Osteoblast (primary cell): ENCODE data around the gene LRRN2. TPM values are rescaled to one million over a fixed set of nuclear protein-coding genes. Genes with fewer than 3 reads are reported as not detected.

Experiments
- DNase-seq: peaks from one replicate; pipeline ENCODE4 v3.0.0; 2011; ENCODE audit warnings: low spot score, mixed read lengths; ENCODE audit not compliant: insufficient read length; ENCODE audit errors: missing footprints
- H2AFZ ChIP-seq: 2 replicates; pipeline ENCODE4 v1.6.0; 2011; ENCODE audit warnings: mild to moderate bottlenecking, low read length
- H3K27ac ChIP-seq: 2 replicates; pipeline ENCODE4 v1.5.1; 2011; ENCODE audit warnings: mild to moderate bottlenecking, low read depth, low read length, moderate library complexity
- H3K27me3 ChIP-seq: 2 replicates; pipeline ENCODE4 v1.6.0; 2012; ENCODE audit warnings: mild to moderate bottlenecking, control low read depth, inconsistent platforms, low read length, moderate library complexity; ENCODE audit not compliant: insufficient read depth
- H3K36me3 ChIP-seq: 2 replicates; pipeline ENCODE4 v1.5.1; 2011; ENCODE audit warnings: mild to moderate bottlenecking, low read length, control low read depth, moderate library complexity; ENCODE audit not compliant: insufficient read depth
- H3K4me1 ChIP-seq: 2 replicates; pipeline ENCODE4 v1.5.1; 2011; ENCODE audit warnings: mild to moderate bottlenecking, low read length, control low read depth, moderate library complexity; ENCODE audit not compliant: insufficient read depth
- H3K4me2 ChIP-seq: 2 replicates; pipeline ENCODE4 v1.6.0; 2011; ENCODE audit warnings: mild to moderate bottlenecking, low read length; ENCODE audit not compliant: insufficient read depth
- H3K4me3 ChIP-seq: fragments of 200-600 bp; sonication (generic); 3 replicates; pipeline ENCODE4 v1.5.1; 2012; ENCODE audit warnings: mild to moderate bottlenecking, low read length, inconsistent platforms; ENCODE audit not compliant: insufficient read depth
- H3K79me2 ChIP-seq: 2 replicates; pipeline ENCODE4 v1.6.0; 2012; ENCODE audit warnings: mild to moderate bottlenecking, low read length, control low read depth, inconsistent platforms; ENCODE audit not compliant: insufficient read depth
- H3K9me3 ChIP-seq: 2 replicates; pipeline ENCODE4 v1.5.1; 2011; ENCODE audit warnings: low read depth, low read length, control low read depth
- H4K20me1 ChIP-seq: 2 replicates; pipeline ENCODE4 v1.6.0; 2012; ENCODE audit warnings: mild to moderate bottlenecking, low read length, control low read depth; ENCODE audit not compliant: insufficient read depth
- CTCF ChIP-seq: IDR thresholded peaks from 2 replicates; pipeline ENCODE4 v1.5.1; 2011; ENCODE audit warnings: mild to moderate bottlenecking, low read depth, low read length, moderate library complexity; ENCODE audit errors: extremely low read depth
- total RNA-seq: library from RNA; depleted of rRNA; stranded (reverse); fragments of >200 nt; gene quantifications from 2 replicates; pipeline ENCODE4 v1.2.3, GENCODE V29; 2012

LRRN2 gene
- total RNA-seq, 1 donor: under 0.01 TPM

- no peaks in the 10 kb centered on the region for H4K20me1 ChIP-seq
- peaks cover 25% of the 10 kb centered on the region for H3K27me3 ChIP-seq
- peak; percentile 21 for DNase-seq
- peaks cover 3% of the 10 kb centered on the region for H3K4me1 ChIP-seq
- TF ChIP-seq CTCF: no peak
- H3K79me2 ChIP-seq: no peaks in the 10 kb centered on the region
- no peak overlapping the region for H3K4me3 ChIP-seq
- H3K36me3 ChIP-seq: no peaks in the 10 kb centered on the region
- no peak overlapping the region for H3K4me2 ChIP-seq
- no peak overlapping the region for H3K27ac ChIP-seq
- no peaks in the 10 kb centered on the region for H3K9me3 ChIP-seq
- H2AFZ ChIP-seq: no peak overlapping the region
Measured at GRCh38 chr1:204672482-204673121, 12.9 kb downstream of the LRRN2 start.

GRCh38 chr1:204672069-204672468, 13.5 kb downstream of the LRRN2 start:
- Histone ChIP-seq H4K20me1 (no peaks in the 10 kb centered on the region), H3K4me1 (peaks cover 3% of the 10 kb centered on the region), H3K27ac (no peak overlapping the region), H3K79me2 (no peaks in the 10 kb centered on the region), H2AFZ (no peak overlapping the region), H3K4me2 (no peak overlapping the region), H3K36me3 (no peaks in the 10 kb centered on the region), H3K9me3 (no peaks in the 10 kb centered on the region), H3K4me3 (no peak overlapping the region), H3K27me3 (peaks cover 26% of the 10 kb centered on the region)
- DNase-seq: peak; percentile 62
- no peak for TF ChIP-seq CTCF

- Histone ChIP-seq H3K79me2 (no peaks in the 10 kb centered on the region), H3K27me3 (peaks cover 21% of the 10 kb centered on the region), H3K4me2 (no peak overlapping the region), H3K27ac (no peak overlapping the region), H3K4me1 (peaks cover 3% of the 10 kb centered on the region), H3K36me3 (no peaks in the 10 kb centered on the region), H2AFZ (no peak overlapping the region), H3K4me3 (no peak overlapping the region), H3K9me3 (no peaks in the 10 kb centered on the region), H4K20me1 (no peaks in the 10 kb centered on the region)
- TF ChIP-seq CTCF: no peak
- peak; percentile 34 for DNase-seq
Measured at GRCh38 chr1:204670152-204670927, 15.2 kb downstream of the LRRN2 start.

- Histone ChIP-seq H3K27ac (no peak overlapping the region), H3K4me3 (no peak overlapping the region), H3K36me3 (no peaks in the 10 kb centered on the region), H3K27me3 (peaks cover 16% of the 10 kb centered on the region), H2AFZ (no peak overlapping the region), H3K4me2 (no peak overlapping the region), H4K20me1 (no peaks in the 10 kb centered on the region), H3K79me2 (no peaks in the 10 kb centered on the region), H3K4me1 (peaks cover 3% of the 10 kb centered on the region), H3K9me3 (no peaks in the 10 kb centered on the region)
- no peak for TF ChIP-seq CTCF
- peak; percentile 49 for DNase-seq
Measured at GRCh38 chr1:204669579-204669978, 16.0 kb downstream of the LRRN2 start.
